CD4-positive, alpha-beta T cell treated with Interleukin-12 subunit alpha and Interleukin-12 subunit beta, for 1 hour (primary cell): Measurements from ENCODE around the gene OBSCN.

Experiments
- DNase-seq: peaks from one replicate; pipeline ENCODE4 v3.0.0-alpha.2; 2020

The OBSCN gene

GRCh38 chr1:228372183-228373003, 164.5 kb downstream of the OBSCN start:
- DNase-seq: no peak

GRCh38 chr1:228373004-228373680, 165.3 kb downstream of the OBSCN start:
- no peak for DNase-seq

- no peak for DNase-seq
These were observed 166.1 kb downstream of the OBSCN start for GRCh38 chr1:228373681-228374571.

- no peak for DNase-seq
These were observed 167.1 kb downstream of the OBSCN start for GRCh38 chr1:228374711-228375577.

- DNase-seq: no peak
These were observed 167.9 kb downstream of the OBSCN start for GRCh38 chr1:228375578-228376261.

GRCh38 chr1:228376262-228376628, 168.4 kb downstream of the OBSCN start:
- no peak for DNase-seq

GRCh38 chr1:228376651-228377631, 169.1 kb downstream of the OBSCN start:
- no peak for DNase-seq

- no peak for DNase-seq
These were observed 169.8 kb downstream of the OBSCN start for GRCh38 chr1:228377664-228378089.

GRCh38 chr1:228378090-228378872, 170.4 kb downstream of the OBSCN start:
- DNase-seq: peak; percentile 64

- no peak for DNase-seq
These were observed 171.1 kb downstream of the OBSCN start for GRCh38 chr1:228378873-228379460.

GRCh38 chr1:228379666-228380065, 171.8 kb downstream of the OBSCN start:
- no peak for DNase-seq

GRCh38 chr1:228381356-228381755, 173.5 kb downstream of the OBSCN start:
- DNase-seq: no peak

GRCh38 chr1:228383773-228384172, 175.9 kb downstream of the OBSCN start:
- no peak for DNase-seq

GRCh38 chr1:228385232-228385631, 177.4 kb downstream of the OBSCN start:
- no peak for DNase-seq

- no peak for DNase-seq
These were observed 179.5 kb downstream of the OBSCN start for GRCh38 chr1:228387321-228387720.

GRCh38 chr1:228390649-228391048, 182.8 kb downstream of the OBSCN start:
- no peak for DNase-seq

- no peak for DNase-seq
These were observed 183.7 kb downstream of the OBSCN start for GRCh38 chr1:228391411-228392020.

- DNase-seq: no peak
These were observed 184.5 kb downstream of the OBSCN start for GRCh38 chr1:228392111-228392936.
